Kidney (tissue), 14 donors: ENCODE results near the gene REXO5. TPM values are rescaled to one million over a fixed set of nuclear protein-coding genes. Genes with fewer than 3 reads are reported as not detected.

Source experiments
- DNase-seq, 5 donors: peaks; one replicate each; pipeline ENCODE4 v3.0.0-alpha.2; 2013 to 2020
- FAIRE-seq: peaks from 2 replicates; lab custom pipeline; 2012; peaks lifted over from hg19 to GRCh38; lab: Jason Lieb, UNC
- H3K27ac ChIP-seq, 2 donors: one replicate each; pipeline ENCODE4 v1.7.0; 2013; ENCODE audit warnings: low read depth in 2 of 2, low read length in 2 of 2, inconsistent platforms in 1 of 2
- H3K27me3 ChIP-seq: one replicate; pipeline ENCODE4 v1.7.1; 2013; ENCODE audit warnings: low read length, inconsistent platforms; ENCODE audit not compliant: control insufficient read depth, insufficient read depth
- H3K36me3 ChIP-seq, 3 donors: one replicate each; pipeline versions ENCODE4 v1.7.0 to v1.7.1; 2013; ENCODE audit warnings: low read length in 3 of 3, control low read depth in 1 of 3, inconsistent platforms in 1 of 3; ENCODE audit not compliant: insufficient read depth in 3 of 3, control insufficient read depth in 2 of 3
- H3K4me1 ChIP-seq, 3 donors: one replicate each; pipeline versions ENCODE4 v1.7.0 to v1.7.1; 2013; ENCODE audit warnings: low read length in 3 of 3, inconsistent platforms in 1 of 3, low read depth in 1 of 3; ENCODE audit not compliant: control insufficient read depth in 2 of 3, insufficient read depth in 2 of 3
- H3K4me3 ChIP-seq, 3 donors: one replicate each; pipeline versions ENCODE4 v1.7.0 to v1.8.1; 2013; ENCODE audit warnings: low read length in 3 of 3, control low read depth in 1 of 3, inconsistent platforms in 1 of 3
- H3K9ac ChIP-seq, 3 donors: one replicate each; pipeline versions ENCODE4 v1.7.0 to v1.7.1; 2013; ENCODE audit warnings: low read length in 3 of 3, control low read depth in 1 of 3, inconsistent platforms in 1 of 3
- H3K9me3 ChIP-seq, 3 donors: one replicate each; pipeline versions ENCODE4 v1.7.0 to v1.7.1; 2013; ENCODE audit warnings: low read length in 3 of 3, control low read depth in 1 of 3, inconsistent platforms in 1 of 3; ENCODE audit not compliant: control insufficient read depth in 2 of 3, insufficient read depth in 1 of 3
- CTCF ChIP-seq: IDR thresholded peaks from 3 replicates; pipeline ENCODE4 v1.5.1; 2012; ENCODE audit warnings: mild to moderate bottlenecking, moderate library complexity, borderline replicate concordance; ENCODE audit not compliant: insufficient read depth; ENCODE audit errors: extremely low read depth
- intact Hi-C: fragments of 100-400 bp; cut with DNase I; formaldehyde crosslinking; loops from one replicate; pipeline ENCODE4 v1.11.1; 2022
- polyA plus RNA-seq: library from polyadenylated mRNA; stranded (reverse); fragments of 350-450 nt; fragmentation: Illumina TruSeq; extraction: RNeasy Lipid Tissue Mini Kit (QIAGEN cat#74804); gene quantifications from one replicate; pipeline ENCODE4 v1.2.3, GENCODE V29; 2014; ENCODE audit warnings: low read depth, low replicate concordance; ENCODE audit not compliant: insufficient read depth
- total RNA-seq: library from RNA; stranded (reverse); fragmentation: NEBNext Ultra II Directional; extraction: Animal tissue kit (Norgen Biotek cat#: 25700); gene quantifications from one replicate; pipeline ENCODE4 v1.2.1, GENCODE V29; 2021
- donor health status: control.
- donor health status: control.
- donor health status: control.
- donor health status: control.
- donor health status: control.
- donor health status: DM: yes; HTN: yes; CAD: no.
- donor health status: Normal renal cell carcinoma (clear cell type).

REXO5 gene
- total and polyA plus RNA-seq, 2 donors from 2014 or later: 1.6 to 2.1 TPM

GRCh38 chr16:20870122-20870820, 63.9 kb downstream of the REXO5 start:
- FAIRE-seq: no peak

GRCh38 chr16:20871258-20871657, 64.9 kb downstream of the REXO5 start:
- intact Hi-C loops: no loop called here
- H3K27me3 ChIP-seq: no peaks in the 10 kb centered on the region
- H3K9ac ChIP-seq: no peak overlapping the region
- no peak overlapping the region for H3K27ac ChIP-seq
- H3K4me1 ChIP-seq: peaks cover 0 to 44% (median 26%) of the 10 kb centered on the region in 3 donors
- H3K36me3 ChIP-seq: no peaks in the 10 kb centered on the region
- FAIRE-seq (no peak), DNase-seq (no peak)
- no peak for TF ChIP-seq CTCF
- no peak overlapping the region for H3K4me3 ChIP-seq
- H3K9me3 ChIP-seq: no peaks in the 10 kb centered on the region

More at GRCh38 chr16:20870122-20870820, 63.9 kb downstream of the REXO5 start:
- Histone ChIP-seq H3K36me3 (no peaks in the 10 kb centered on the region), H3K27ac (peak overlapping the region in 1 of 2 donors; percentile 38), H3K4me1 (peaks cover 0 to 50% (median 29%) of the 10 kb centered on the region in 3 donors), H3K4me3 (no peak overlapping the region), H3K9me3 (no peaks in the 10 kb centered on the region), H3K27me3 (no peaks in the 10 kb centered on the region), H3K9ac (no peak overlapping the region)
- TF ChIP-seq CTCF: no peak
- DNase-seq: no peak
- intact Hi-C loops: no loop called here

GRCh38 chr16:20871941-20872815, 65.9 kb downstream of the REXO5 start:
- Histone ChIP-seq H3K4me1 (peaks cover 0 to 40% (median 21%) of the 10 kb centered on the region in 3 donors), H3K27me3 (no peaks in the 10 kb centered on the region), H3K9me3 (no peaks in the 10 kb centered on the region), H3K27ac (no peak overlapping the region), H3K9ac (no peak overlapping the region), H3K36me3 (no peaks in the 10 kb centered on the region), H3K4me3 (no peak overlapping the region)
- TF ChIP-seq CTCF: no peak
- intact Hi-C loops: no loop called here
- no peak for DNase-seq
- no peak for FAIRE-seq
